Measurements from ENCODE around the gene ECE1. TPM values are rescaled to one million over a fixed set of nuclear protein-coding genes. Genes with fewer than 3 reads are reported as not detected.

Gene ECE1
- total and polyA plus RNA-seq, 2 experiments from 2014 or later: 42.4 to 59.1 TPM

DNA sequence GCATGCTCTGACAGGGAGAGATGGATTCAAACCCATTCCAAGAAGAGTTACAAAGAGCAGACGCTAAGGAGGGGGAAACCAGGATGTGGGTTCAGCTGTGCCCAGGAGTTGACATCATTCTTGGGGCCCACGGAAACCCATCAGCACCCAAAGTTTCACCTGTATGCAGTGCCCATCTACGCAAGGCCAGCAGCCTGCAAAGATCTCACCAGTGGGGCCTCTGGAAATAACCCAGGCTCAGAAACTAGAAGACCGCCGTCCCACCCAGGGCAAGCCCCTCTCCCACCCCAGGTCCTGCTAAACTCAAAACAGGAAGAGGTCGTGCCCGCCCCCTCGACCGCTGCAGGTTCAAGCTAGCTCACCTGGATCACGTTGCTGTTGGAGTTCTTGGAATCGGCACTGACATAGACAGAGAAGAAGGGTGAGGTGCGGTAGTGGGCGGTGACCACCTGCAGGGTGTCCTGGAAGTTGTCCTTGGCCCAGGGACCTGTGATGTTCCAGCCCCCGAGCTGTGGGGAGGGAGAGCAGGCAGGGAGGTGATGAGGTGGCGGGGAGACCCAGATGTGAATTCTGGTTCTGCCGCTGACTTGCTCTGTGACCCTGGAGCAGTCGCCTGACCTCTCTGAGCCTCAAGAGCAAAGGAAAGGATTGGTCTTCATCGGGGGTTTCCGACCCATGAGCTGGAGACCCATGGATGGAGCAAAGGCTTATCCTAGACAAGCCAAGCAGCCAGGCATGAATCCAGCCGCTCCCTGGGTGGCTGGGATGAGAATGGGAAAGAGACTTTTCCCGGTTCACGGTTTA lies 31.7 kb downstream of the ECE1 start:
- Histone ChIP-seq H3K4me3 (no peak overlapping the region), H3K4me1 (ENCODE audit: low read depth) (peaks cover 24% of the 10 kb centered on the region), H3K36me3 (no peaks in the 10 kb centered on the region), H3K27ac (no peak overlapping the region), H3K27me3 (no peaks in the 10 kb centered on the region), H3K9me3 (ENCODE audit: low read depth) (no peaks in the 10 kb centered on the region)
- no peak for DNase-seq (ENCODE audit: low read depth in 1 of 2, low spot score in 1 of 2)
- TF ChIP-seq, protein P1, sequence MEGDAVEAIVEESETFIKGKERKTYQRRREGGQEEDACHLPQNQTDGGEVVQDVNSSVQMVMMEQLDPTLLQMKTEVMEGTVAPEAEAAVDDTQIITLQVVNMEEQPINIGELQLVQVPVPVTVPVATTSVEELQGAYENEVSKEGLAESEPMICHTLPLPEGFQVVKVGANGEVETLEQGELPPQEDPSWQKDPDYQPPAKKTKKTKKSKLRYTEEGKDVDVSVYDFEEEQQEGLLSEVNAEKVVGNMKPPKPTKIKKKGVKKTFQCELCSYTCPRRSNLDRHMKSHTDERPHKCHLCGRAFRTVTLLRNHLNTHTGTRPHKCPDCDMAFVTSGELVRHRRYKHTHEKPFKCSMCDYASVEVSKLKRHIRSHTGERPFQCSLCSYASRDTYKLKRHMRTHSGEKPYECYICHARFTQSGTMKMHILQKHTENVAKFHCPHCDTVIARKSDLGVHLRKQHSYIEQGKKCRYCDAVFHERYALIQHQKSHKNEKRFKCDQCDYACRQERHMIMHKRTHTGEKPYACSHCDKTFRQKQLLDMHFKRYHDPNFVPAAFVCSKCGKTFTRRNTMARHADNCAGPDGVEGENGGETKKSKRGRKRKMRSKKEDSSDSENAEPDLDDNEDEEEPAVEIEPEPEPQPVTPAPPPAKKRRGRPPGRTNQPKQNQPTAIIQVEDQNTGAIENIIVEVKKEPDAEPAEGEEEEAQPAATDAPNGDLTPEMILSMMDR (IDR thresholded peaks at IDR 0.05; ENCODE audit: low read depth, low read length): no peak

DNA sequence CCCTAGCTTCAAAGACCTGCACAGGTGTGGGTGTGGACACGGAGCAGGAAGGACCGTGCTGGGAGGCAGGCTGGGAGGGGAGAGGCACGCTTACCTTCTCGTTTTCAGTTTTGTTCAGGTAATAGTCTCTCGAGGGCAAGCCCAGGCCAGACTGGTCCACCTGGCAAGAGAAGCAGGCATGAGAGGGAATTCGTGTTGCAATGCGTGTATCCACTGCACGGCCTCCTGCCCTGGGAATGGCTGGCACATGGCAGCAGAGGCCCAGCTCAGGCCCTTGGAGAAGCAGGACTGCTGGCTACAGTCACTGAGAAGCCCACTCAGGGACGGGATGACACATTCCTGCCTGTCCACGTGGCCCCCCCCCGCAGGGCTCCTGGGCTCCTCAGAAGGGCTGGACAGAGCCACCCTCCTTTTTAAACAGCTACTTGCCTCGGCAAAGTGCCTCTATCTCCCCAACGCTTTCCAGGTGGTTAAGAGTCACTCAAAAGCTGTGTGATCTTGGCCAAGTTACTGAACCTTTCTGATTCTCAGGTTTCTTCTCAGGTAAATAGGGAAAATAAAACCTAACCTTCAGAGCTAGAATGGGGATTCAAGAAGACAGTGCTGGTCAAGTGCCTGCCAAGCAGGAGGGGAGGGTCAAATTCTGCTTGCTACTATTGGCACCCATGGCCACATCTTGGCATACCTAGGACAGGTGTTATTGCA lies 32.7 kb downstream of the ECE1 start:
- Histone ChIP-seq H3K4me3 (no peak overlapping the region), H3K27ac (no peak overlapping the region), H3K36me3 (no peaks in the 10 kb centered on the region), H3K4me1 (ENCODE audit: low read depth) (peaks cover 17% of the 10 kb centered on the region), H3K9me3 (ENCODE audit: low read depth) (no peaks in the 10 kb centered on the region), H3K27me3 (no peaks in the 10 kb centered on the region)
- no peak for DNase-seq (ENCODE audit: low read depth in 1 of 2, low spot score in 1 of 2)
- TF ChIP-seq, protein P1 (IDR thresholded peaks at IDR 0.05; ENCODE audit: low read depth, low read length): no peak

DNA sequence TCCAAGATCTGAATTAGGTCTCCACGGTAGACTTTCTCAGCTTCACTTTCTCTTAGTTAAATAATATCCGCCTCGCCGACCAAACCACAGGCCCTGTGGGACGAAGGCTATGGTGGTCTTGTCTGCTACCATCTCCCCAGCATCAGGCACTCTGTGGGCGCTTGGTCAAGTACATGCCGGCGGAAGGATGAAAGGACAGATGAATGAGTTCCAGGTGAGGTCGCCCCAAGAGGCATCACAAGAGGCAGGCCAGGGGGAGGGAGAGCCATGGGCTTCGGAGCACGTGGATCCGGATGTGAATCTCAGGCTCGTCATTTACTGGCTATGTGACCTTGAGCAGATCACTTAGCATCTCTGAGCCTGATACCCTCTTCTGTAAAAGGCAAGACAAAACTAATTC lies 33.5 kb downstream of the ECE1 start:
- TF ChIP-seq, protein P1 (IDR thresholded peaks at IDR 0.05; ENCODE audit: low read depth, low read length): no peak
- Histone ChIP-seq H3K9me3 (ENCODE audit: low read depth) (no peaks in the 10 kb centered on the region), H3K4me3 (no peak overlapping the region), H3K27me3 (no peaks in the 10 kb centered on the region), H3K36me3 (no peaks in the 10 kb centered on the region), H3K4me1 (ENCODE audit: low read depth) (peaks cover 9% of the 10 kb centered on the region), H3K27ac (no peak overlapping the region)
- DNase-seq (ENCODE audit: low read depth in 1 of 2, low spot score in 1 of 2): no peak

DNA sequence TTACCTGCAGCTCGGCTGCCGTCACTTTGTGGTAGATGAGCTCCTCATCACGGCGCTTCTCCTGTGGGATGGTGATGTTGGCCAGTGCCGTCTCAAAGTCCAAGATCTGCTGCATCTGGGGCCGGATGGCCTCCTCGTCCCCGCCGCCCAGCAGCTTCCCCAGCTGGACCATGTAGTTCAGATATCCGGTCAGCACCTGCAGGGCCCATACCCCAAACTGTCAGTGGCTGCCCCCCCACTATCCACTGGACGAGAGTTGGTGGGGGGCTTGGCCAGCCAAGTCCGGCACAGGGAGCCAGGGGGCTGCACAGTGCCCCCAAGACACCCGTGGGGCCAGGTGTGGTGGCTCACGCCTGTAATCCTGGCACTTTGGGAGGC lies 34.3 kb downstream of the ECE1 start:
- no peak overlapping the region for H3K27ac ChIP-seq
- no peak overlapping the region for H3K4me3 ChIP-seq
- peaks cover under 1% of the 10 kb centered on the region for H3K4me1 ChIP-seq (ENCODE audit: low read depth)
- H3K9me3 ChIP-seq (ENCODE audit: low read depth): no peaks in the 10 kb centered on the region
- no peaks in the 10 kb centered on the region for H3K27me3 ChIP-seq
- no peaks in the 10 kb centered on the region for H3K36me3 ChIP-seq
- TF ChIP-seq, protein P1 (IDR thresholded peaks at IDR 0.05; ENCODE audit: low read depth, low read length): no peak
- no peak for DNase-seq (ENCODE audit: low read depth in 1 of 2, low spot score in 1 of 2)

DNA sequence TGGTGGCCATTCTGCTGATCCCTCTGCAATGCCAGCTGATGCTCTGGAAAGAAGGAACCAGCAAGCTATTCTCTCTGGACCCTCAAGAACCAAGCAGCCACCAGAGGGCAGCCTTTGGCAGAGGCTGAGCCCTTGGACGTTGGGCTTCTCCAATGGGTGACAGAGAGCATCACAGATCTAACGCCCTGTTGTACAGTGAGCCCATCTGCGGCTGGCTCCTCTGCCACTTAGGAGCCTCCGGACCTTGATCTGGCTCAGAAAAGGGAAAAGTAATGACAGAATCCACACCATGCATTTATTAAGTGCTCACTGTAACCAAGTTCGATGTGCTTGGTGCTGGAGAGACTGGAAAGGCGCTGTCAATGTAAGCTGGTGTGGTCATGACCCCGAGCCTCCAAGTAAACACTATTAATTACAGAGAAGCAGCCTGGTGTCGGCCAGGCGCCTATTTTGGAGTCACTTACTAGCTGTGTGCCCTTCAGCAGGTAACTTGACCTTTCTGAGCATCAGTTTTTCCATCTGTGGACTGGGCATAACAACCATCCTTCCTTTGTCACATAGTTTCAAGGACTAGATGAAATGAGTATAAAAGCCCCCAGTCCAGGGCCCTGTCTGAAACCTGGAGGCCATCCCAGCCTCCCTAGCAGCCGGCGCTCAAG lies 34.9 kb downstream of the ECE1 start:
- Histone ChIP-seq H3K4me3 (no peak overlapping the region), H3K9me3 (ENCODE audit: low read depth) (no peaks in the 10 kb centered on the region), H3K4me1 (ENCODE audit: low read depth) (no peaks in the 10 kb centered on the region), H3K27ac (no peak overlapping the region), H3K36me3 (no peaks in the 10 kb centered on the region), H3K27me3 (no peaks in the 10 kb centered on the region)
- peak; percentile 89 to 91 for DNase-seq (ENCODE audit: low read depth in 1 of 2, low spot score in 1 of 2)
- TF ChIP-seq, protein P1 (IDR thresholded peaks at IDR 0.05; ENCODE audit: low read depth, low read length): peak; percentile 84

Data from cardiac muscle cell (in vitro differentiated cells and primary cell).